ENCODE results near the gene MAT2A.
"Not testable (repeated sequence)": the region's sequence is repeated elsewhere in the genome, so short reads cannot be mapped to it uniquely, and the experiment has no call there.

MAT2A gene

DNA sequence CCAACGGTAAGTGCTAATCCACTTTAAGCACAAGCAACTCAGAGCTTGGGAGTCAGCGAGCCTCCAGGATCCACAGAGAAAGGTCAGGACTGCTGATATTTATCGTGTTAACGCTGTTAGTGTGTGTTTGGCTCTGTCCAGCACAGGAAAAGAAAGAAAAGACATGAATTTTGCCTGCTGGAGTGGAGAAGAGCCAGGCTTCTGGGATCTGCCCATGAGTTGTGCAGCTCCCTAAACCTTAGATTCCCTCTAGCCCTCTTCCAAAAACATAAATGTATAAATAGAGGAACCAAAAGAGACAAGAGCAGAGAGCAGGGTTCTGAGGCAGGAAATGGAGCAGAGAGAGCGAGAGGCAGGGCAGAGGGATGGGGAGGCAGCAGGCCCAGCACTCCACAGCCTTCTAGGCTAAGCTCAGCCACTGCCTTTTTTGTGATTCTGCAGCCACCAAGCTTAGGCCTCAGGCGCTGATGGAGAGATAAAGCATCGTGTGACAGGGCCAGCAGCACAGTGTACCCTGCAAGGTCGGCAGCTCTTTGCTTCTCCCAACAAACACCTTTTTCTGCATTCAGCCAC is 14.5 kb upstream of the MAT2A start:
- no peak for DNase-seq

DNA sequence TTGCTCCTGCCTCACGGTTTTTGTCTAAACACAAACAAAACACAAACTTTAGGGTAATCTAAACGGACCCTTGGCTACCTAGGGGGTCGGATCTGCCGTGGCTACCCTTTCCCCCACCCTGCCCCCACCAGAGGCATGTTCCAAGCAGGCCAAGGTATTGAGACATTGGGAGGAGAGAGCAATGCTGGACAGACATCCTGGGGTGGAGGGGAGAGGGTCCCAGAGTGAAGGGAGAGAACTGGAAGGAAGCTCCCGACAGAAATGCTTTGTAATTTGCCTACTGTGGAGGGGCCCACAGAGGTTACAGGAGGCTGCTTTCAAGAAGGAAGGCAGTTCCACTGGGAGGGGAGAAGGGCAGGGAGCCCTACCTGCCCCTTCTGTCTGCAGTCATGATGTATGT is 13.9 kb upstream of the MAT2A start:
- no peak for DNase-seq

DNA sequence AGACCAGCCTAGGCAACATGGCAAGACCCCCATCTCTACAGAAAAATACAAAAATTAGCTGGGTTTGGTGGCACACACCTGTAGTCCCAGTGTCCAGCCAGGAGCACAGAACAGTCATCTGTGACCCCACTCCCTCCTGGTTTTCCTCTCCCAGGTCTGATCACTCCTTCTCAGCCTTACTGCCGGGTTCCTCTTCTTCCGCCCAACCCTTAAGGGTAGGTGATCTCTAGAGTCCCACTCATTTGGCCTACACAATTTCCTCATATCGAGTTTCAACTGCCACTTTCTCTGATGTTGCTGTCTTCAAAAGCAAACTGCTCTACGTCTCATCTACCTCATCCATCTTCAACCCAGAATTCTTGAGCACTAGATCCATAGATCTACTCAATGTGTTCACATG is 13.4 kb upstream of the MAT2A start:
- no peak for DNase-seq

DNA sequence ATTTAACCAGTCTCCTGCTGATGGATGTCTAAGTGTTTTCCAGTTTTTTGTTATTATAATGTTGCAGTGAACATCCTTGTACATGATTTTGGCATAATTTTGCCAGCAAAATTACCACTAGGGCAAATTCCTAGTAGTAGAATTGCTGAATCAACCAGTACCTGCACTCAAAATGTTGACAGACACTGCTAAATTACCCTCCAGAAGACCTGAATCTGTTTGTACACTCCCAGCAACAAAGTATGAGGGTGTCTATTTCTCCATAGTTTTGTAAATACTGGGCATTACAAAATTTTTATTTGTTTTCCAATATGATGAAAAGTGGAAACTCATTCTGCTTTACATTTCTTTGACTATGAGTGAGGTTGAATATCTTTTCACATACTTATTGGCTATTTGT is 11.2 kb upstream of the MAT2A start:
- no peak for DNase-seq

DNA sequence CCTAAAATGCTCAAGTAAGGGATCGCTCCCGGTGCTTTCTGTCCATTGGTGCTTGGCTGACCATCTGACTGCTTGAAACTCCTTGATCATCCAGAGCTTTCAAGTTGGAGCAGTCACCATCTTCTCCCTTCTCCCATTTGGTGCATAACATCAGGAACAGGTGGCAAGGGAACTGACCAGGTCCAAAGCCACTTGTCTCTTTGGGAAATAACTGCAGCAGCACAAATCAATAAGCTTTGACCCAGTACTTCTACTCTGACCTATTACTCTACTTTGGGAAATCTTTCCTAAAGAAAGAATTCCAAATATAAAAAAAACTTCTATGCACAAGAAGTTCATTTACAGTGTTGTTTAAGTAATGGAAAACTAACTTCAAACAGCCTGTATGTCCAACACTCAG is 10.6 kb upstream of the MAT2A start:
- no peak for DNase-seq

DNA sequence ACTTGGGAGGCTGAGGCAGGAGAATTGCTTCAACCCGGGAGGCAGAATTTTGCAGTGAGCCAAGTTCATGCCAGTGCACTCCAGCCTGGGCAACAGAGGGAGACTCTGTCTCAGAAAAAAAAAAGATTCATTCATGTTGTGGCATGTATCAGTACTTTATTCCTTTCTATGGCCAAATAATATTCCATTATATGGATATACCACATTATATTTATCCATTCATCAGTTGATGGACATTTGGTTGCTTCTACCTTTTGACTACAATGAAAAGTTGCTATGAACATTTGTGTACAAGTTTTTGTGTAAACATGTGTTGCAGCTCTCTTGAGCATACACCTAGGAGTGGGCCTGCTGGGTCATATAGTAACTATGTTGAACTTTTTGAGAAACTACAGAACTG is 9.2 kb upstream of the MAT2A start:
- no peak for DNase-seq

DNA sequence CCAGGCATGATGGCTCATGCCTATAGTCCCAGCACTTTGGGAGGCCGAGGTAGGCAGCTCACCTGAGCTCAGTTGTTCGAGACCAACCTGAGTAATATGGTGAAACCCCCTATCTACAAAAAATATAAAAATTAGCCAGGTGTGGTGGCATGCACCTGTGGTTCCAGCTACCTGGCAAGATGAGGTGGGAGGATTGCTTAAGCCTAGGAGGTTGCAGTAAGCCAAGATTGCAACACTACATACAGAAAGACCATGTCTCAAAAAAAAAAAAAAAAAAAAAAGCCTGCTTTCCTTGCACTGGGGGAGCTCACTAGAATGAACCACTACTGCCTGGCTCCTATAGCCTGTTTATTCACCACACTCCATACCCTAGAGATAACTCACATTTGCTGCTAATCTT is 7.4 kb upstream of the MAT2A start:
- no peak for DNase-seq

DNA sequence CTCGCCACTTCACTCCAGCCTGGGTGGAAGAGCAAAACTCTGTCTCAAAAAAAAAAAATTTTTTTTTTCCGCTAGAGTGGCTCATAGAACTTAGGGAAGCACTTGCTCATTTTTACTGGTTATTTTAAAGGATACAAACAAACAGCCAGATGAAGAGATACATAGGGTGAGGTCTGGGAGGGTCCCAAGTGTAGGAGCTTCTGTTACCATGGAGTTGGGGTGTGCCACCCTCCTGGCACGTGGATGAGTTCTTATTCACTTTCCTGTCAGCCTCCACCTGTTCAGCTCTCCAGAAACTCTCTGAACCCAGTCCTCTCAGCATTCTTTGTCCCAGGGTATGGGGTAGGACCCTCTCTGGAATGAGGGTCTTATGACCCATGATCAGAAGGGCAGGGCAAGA is 4.9 kb upstream of the MAT2A start:
- no peak for DNase-seq

DNA sequence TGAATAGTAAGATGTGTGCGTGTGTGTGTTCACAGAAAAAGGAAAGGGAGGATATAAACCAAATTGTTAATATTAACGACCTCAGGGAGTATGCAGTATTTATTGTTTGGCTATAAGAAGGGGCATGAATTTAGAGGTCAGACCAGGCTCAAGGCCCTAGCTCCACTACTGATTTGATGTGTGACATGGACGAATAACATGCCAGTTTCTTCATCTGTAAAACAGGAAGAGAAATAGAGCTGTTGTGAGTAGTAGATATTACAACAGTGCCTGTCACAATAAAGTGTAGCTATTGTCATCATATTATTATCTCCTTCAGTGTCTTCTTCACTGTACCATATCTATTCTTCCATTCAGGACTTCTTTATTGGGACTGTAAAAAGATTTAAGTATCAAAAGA is 4.1 kb upstream of the MAT2A start:
- no peak for DNase-seq

DNA sequence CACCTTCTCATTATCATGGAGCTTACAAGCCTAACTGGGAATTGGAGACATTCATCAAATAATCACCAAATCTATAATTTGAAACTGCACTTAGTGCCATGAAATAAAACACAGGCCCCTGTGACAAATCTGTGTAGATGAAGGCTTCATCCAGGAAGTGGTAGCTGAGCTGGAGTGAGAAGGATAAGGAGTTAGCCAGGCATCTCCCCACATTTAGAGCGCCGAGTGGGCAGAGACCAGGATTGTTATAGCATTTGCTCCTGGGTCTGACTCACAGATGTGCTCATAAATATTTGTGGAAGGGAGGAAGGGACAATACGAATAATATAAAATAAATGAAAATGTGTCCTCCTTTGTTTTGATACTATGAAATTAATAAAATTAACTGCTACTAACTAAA is 2.5 kb upstream of the MAT2A start:
- no peak for DNase-seq

DNA sequence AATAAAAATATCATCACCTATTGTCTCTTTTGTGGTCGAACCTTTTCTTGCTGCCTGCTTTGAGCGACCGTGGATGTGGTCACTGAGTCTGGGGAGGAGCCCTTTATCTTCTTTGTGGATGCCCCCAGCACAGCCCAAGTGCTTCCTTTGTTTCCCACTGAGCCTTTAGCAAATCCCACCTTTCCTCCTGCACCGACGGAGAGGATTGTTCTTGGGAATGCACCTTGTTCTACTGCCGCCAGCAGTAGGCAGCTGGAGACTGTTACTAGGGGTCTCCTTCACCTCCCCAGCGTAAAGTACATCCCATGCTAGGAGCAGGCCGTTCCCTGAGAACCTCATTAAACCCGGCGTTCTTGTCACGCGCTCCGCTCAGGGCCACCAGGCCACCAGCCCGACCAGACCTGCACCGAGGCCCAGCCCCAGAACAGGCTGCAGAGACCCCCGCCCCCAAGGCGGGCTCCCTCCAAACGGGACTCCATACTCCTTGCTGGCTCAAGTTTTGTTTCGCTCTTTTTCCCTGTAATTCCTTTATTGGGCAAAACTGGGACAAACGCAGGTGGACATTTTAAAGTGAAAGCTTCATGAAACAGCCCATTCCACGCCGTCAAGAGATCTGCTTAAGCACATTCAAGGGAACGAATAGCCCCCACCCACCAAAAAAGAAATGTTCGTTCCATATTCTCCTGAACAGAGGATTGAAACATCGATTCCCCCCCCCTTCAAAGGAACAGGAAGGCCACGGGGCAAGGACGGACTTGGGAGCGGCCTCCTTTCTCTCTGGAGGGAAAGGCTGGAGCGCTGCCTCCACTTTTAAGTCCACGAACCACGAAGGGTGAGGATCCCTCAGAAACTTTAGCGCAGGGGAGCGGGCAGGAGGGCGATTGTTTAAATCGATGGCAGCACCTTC is 1.1 kb upstream of the MAT2A start:
- no peak for DNase-seq

DNA sequence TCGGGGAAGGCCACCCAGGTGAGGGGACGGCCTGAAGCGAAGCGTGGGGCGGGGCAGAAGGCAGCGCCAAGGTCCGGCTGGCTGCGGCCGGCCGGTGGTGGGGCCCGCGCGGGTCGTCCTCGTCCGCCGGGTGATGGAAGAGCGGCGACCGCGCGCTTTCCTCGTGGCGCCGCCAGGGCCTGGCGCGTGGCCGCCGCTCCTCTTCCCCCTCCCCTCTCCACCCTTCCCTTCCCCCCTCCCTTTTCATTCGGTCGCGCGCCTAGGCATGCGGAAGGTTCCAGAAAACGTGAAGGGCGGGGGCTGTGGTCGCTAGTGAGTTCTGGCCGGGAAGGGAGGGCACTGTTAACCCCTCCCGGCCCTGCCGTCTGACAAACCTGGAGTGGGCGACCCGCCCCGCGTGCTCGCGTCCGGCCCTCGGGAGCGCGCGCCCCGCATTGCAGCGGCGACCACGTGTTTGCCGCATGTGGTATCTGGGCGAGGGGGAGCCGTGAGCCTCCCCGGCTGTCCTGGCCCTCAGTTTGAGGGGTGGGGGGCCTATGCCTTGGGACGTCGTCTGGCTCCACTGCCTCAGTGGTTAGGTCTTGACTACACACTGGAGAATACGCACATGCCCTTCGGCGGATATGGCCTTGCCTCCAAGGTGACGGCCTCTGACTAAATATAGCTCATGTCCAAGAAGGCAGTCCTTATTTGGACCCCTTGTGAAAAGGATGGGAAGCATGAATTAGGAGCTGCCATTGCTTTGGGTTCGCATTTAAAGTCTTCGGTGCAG is 579 bp downstream of the MAT2A start:
- no peak for DNase-seq

DNA sequence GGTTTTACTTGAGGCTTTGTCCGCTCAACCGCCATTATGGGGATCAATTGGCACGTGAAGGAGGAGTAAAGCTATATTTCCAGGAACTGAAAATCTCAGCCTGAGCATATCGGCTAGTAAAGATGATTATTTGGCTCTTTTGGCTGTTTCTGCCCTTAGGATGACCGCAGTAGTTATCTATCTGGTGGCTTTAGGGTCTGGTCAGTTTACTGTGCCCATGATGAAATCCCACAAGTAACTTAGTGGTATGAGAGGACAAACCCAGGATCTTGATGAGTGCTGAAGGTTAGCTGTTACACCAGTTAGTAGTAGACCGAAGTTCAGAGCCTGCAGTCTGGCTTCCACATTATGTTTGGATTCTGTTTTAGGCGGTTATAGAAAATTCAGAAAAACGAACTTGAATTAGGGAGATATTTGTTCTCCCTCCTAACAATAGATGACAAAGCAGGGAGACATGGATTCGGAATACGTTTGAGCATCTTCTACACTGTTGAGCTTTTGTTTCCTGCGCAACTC is 1.2 kb downstream of the MAT2A start:
- no peak for DNase-seq

DNA sequence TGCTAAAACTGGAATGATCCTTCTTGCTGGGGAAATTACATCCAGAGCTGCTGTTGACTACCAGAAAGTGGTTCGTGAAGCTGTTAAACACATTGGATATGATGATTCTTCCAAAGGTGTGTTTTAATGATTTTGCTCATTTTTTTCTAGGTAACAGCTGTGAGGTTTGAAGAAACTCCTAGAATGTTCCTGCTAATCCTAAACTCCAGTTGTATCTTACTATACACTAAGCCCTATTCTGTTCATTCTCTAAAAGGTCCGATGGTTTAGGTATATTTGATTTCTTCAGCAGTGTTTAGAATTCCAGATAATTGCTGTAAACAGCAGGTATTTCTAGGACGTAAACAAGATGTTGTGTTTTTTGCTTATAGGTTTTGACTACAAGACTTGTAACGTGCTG is 2.3 kb downstream of the MAT2A start:
- DNase-seq = no peak

DNA sequence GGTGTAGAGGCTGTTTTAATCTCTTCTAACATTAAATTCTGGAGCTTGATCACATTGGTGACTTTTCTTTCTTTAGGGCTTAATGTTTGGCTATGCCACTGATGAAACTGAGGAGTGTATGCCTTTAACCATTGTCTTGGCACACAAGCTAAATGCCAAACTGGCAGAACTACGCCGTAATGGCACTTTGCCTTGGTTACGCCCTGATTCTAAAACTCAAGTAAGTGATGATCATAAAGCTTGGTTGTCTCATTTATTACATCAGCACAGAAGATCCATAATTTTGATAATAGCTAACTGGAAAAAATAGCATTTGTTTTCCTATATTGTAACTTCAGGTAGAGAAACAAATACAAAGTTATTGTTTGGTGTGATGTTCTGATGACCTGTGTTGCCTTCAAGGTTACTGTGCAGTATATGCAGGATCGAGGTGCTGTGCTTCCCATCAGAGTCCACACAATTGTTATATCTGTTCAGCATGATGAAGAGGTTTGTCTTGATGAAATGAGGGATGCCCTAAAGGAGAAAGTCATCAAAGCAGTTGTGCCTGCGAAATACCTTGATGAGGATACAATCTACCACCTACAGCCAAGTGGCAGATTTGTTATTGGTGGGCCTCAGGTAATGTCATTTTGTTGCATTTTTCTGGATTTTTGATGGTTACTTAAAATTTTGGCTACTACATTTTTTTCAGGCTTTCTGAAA is 2.9 kb downstream of the MAT2A start:
- DNase-seq = no peak

DNA sequence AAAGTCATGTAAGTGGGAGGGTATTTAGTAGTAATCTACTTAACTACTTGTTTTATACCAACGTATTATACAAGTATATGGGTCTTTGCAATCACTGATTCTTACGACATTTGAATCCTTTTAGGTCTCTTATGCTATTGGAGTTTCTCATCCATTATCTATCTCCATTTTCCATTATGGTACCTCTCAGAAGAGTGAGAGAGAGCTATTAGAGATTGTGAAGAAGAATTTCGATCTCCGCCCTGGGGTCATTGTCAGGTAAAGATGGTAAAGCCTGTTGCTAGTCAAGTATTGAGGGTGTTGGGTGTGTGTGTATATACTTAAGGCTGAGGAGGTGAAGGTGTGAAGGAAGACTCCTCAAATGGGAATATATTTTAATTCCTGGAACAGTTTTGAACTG is 3.8 kb downstream of the MAT2A start:
- DNase-seq = no peak

DNA sequence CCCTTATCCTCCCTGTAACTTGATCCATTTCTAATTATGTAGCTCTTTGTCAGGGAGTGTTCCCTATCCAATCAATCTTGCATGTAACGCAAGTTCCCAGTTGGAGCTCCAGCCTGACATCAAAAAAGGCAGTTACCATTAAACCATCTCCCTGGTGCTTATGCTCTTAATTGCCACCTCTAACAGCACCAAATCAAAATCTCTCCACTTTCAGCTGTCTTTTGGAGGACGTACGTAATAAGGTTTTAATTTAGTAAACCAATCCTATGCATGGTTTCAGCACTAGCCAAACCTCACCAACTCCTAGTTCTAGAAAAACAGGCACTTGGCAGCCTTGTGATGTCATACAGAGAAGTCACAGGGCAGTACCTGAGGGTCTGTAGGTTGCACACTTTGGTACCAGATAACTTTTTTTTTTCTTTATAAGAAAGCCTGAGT is 5.3 kb downstream of the MAT2A start:
- DNase-seq = peak in 1 of 2 experiments; percentile 11

DNA sequence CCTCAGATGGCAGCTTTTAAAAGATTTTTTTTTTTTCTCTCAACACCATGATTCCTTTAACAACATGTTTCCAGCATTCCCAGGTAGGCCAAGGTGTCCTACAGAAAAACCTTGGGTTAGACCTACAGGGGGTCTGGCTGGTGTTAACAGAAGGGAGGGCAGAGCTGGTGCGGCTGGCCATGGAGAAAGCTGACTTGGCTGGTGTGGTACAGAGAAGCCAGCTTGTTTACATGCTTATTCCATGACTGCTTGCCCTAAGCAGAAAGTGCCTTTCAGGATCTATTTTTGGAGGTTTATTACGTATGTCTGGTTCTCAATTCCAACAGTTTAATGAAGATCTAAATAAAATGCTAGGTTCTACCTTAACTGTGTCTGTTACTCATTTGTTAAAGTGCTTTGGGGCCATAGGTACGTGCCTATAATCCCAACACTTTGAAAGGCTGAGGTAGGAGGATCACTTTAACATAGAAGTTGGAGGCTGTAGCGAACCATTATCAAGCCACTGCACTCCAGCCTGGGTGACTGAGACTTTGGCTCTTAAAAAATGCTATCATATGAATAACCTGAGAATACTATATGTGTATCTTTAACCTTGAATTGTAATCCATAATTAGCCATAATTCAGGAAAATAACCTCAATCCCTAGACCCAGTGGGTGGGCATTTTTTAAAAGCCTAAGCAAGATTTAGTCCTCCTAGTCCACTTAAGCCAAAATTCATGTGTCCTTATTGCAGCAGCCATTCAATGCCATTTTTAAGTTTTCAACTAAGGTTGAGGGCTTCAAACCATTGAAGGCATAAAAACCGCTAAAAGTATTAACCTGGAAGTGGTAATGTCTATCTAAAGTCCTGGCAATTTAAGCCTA is 6.2 kb downstream of the MAT2A start:
- DNase-seq = not testable (repeated sequence)

DNA sequence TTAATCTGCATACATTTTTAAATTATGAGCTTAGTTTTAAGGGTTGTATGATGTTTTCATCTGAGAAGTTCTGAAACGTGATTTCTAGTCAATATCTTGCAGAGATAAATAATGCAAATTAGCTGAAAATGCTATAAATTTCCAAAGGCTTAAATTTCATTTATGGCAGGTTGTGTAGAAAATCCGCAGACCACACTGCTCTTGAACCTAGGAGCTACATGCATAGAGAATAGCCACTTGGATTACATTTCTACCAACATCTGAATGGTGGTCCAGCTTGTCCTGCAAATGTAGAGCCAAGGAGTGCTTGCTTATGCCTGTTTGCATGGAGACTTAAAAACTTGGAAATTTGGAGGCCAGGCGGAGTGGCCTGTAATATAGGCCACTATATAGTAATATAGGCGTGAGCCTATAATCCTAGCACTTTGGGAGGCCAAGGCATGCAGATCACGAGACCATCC is 6.8 kb downstream of the MAT2A start:
- DNase-seq = no peak

DNA sequence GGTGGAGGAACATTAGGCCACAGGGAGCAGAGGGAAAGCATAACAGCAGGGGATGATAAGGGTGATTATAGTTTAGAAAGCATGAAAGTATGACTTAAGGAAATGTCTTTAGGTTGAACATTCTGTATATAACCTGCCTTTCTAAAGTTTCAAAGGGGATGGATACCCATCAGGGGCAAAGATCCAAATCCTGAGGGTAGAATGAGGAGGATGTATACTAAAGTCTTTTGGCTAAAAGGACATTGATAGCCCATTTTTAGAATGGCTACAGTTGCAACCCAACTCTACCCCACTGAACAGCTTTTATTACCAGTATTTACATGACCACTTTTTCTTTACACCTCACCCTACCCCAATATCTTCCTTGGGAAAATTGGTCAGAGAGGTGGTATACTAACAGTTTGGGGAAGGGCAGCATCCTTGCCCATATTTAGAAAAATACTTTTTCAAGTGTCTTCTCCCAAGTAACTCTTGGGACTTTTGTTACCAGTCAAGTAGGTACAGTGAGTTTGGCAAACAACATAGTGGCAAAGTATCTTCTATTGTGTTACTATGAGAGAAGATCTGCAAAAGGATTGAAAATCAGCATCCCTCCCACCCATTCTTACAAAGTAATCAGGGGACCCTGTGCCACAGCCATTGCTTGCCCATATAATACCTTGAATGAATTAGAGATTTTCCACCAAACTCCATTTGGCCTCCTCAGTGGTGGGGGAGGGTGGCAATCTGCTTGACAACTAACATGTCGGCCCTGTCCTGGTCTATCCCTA is 8.3 kb downstream of the MAT2A start:
- no peak for DNase-seq

Data from NCI-H187 (cell line).